Calu3 (cell line): ENCODE data around the gene CD109. TPM values are rescaled to one million over a fixed set of nuclear protein-coding genes. Genes with fewer than 3 reads are reported as not detected.

Experiments
- BruUV-seq: library from RNA; stranded (reverse); fragments of 400-500 nt; replicated peaks from 2 replicates; lab custom pipeline; 2021; lab: Mats Ljungman, UMichigan
- CTCF ChIA-PET: fragments of 300-600 bp; sonication (Branson Sonifier 250); formaldehyde crosslinking; loops from one replicate; lab custom pipeline; 2022; ENCODE audit warnings: antibody characterized with exemption; lab: Charles Lee
- DNase-seq: peaks from one replicate; pipeline ENCODE4 v3.0.0; 2022
- H3K27ac Mint-ChIP-seq: one replicate; pipeline ENCODE4 v1.8.0; 2022; ENCODE audit warnings: mixed read lengths; ENCODE audit not compliant: unreplicated experiment
- H3K27me3 Mint-ChIP-seq: one replicate; pipeline ENCODE4 v1.8.0; 2022; ENCODE audit warnings: mixed read lengths; ENCODE audit not compliant: unreplicated experiment
- H3K36me3 Mint-ChIP-seq: one replicate; pipeline ENCODE4 v1.8.0; 2022; ENCODE audit warnings: mild to moderate bottlenecking, moderate library complexity, mixed read lengths; ENCODE audit not compliant: insufficient read depth, unreplicated experiment
- H3K4me1 Mint-ChIP-seq: one replicate; pipeline ENCODE4 v1.8.0; 2022; ENCODE audit warnings: mild to moderate bottlenecking, low read depth, mixed read lengths; ENCODE audit not compliant: unreplicated experiment
- H3K4me3 Mint-ChIP-seq: one replicate; pipeline ENCODE4 v1.8.0; 2022; ENCODE audit warnings: mild to moderate bottlenecking, low read depth, moderate library complexity, mixed read lengths; ENCODE audit not compliant: unreplicated experiment
- H3K9me3 Mint-ChIP-seq: one replicate; pipeline ENCODE4 v1.8.0; 2022; ENCODE audit warnings: low read depth, mixed read lengths; ENCODE audit not compliant: unreplicated experiment
- intact Hi-C: fragments of 100-400 bp; cut with micrococcal nuclease; formaldehyde crosslinking; loops from one replicate; pipeline ENCODE4 v1.10.0; 2022; ENCODE audit not compliant: unreplicated experiment
- total RNA-seq: library from RNA; stranded (reverse); gene quantifications from 2 replicates; pipeline ENCODE4 v1.2.3, GENCODE V29; 2022
- TF ChIP-seq, protein P1 (sequence below): fragments of 200-600 bp; IDR thresholded peaks from one replicate; pipeline ENCODE4 v1.8.0; 2022; ENCODE audit warnings: antibody characterized with exemption; ENCODE audit not compliant: unreplicated experiment

CD109 gene
- total RNA-seq, 1 experiment from 2014 or later: 3.6 TPM

- Mint-ChIP-seq H3K36me3 (no peaks in the 10 kb centered on the region), H3K9me3 (no peaks in the 10 kb centered on the region), H3K27ac (no peak overlapping the region), H3K27me3 (no peaks in the 10 kb centered on the region), H3K4me1 (no peaks in the 10 kb centered on the region), H3K4me3 (no peak overlapping the region)
- intact Hi-C loops: no loop called here
- DNase-seq: peak; percentile 32
- CTCF ChIA-PET: interaction anchor here (0.6 to 1.1 kb wide), 3 partner anchors 19 to 1759 kb away, joined by 3 to 5 read pairs (median 3); no protein-coding TSS in a partner anchor
- BruUV-seq: no TSS peak
- TF ChIP-seq, protein P1, sequence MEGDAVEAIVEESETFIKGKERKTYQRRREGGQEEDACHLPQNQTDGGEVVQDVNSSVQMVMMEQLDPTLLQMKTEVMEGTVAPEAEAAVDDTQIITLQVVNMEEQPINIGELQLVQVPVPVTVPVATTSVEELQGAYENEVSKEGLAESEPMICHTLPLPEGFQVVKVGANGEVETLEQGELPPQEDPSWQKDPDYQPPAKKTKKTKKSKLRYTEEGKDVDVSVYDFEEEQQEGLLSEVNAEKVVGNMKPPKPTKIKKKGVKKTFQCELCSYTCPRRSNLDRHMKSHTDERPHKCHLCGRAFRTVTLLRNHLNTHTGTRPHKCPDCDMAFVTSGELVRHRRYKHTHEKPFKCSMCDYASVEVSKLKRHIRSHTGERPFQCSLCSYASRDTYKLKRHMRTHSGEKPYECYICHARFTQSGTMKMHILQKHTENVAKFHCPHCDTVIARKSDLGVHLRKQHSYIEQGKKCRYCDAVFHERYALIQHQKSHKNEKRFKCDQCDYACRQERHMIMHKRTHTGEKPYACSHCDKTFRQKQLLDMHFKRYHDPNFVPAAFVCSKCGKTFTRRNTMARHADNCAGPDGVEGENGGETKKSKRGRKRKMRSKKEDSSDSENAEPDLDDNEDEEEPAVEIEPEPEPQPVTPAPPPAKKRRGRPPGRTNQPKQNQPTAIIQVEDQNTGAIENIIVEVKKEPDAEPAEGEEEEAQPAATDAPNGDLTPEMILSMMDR: no peak
Observed at GRCh38 chr6:73704260-73704659, 8.3 kb downstream of the CD109 start.

- Mint-ChIP-seq H3K27ac (no peak overlapping the region), H3K36me3 (no peaks in the 10 kb centered on the region), H3K9me3 (no peaks in the 10 kb centered on the region), H3K4me3 (no peak overlapping the region), H3K27me3 (no peaks in the 10 kb centered on the region), H3K4me1 (no peaks in the 10 kb centered on the region)
- TF ChIP-seq, protein P1: no peak
- intact Hi-C loops: no loop called here
- no TSS peak for BruUV-seq
- no peak for DNase-seq
- CTCF ChIA-PET: interaction anchor here (1.1 kb wide), 1 partner anchor 1760 kb away, joined by 5 read pairs; no protein-coding TSS in a partner anchor
Observed at GRCh38 chr6:73704798-73705197, 8.8 kb downstream of the CD109 start.

DNA sequence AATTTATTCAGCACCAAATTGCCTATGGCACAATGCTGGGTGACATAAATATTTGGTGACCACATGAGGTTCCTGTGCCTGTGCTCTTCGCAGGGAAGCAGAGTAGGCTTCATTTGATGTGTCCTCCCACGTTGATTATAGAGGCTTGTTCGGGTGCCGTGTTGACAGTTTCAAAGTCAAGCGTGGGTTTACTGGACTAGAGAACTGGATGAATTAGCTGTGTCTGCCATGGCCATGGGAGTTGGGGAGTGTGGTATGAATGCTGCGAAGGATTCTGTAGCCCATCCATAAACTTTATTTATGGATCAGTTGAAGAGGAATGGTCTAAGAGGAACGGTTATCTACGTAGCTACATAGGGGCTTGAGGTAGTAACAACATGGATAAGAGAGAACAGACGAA is 11.0 kb downstream of the CD109 start:
- TF ChIP-seq, protein P1: no peak
- no TSS peak for BruUV-seq
- no peaks in the 10 kb centered on the region for H3K27me3 Mint-ChIP-seq
- H3K9me3 Mint-ChIP-seq: no peaks in the 10 kb centered on the region
- H3K27ac Mint-ChIP-seq: no peak overlapping the region
- intact Hi-C loops: no loop called here
- no peak overlapping the region for H3K4me3 Mint-ChIP-seq
- H3K4me1 Mint-ChIP-seq: peaks cover 11% of the 10 kb centered on the region
- CTCF ChIA-PET: no interaction called here
- no peaks in the 10 kb centered on the region for H3K36me3 Mint-ChIP-seq
- DNase-seq: no peak

GRCh38 chr6:73710470-73710869 is 14.5 kb downstream of the CD109 start:
- Mint-ChIP-seq H3K27me3 (no peaks in the 10 kb centered on the region), H3K27ac (no peak overlapping the region), H3K4me3 (no peak overlapping the region), H3K4me1 (peaks cover 25% of the 10 kb centered on the region), H3K9me3 (no peaks in the 10 kb centered on the region), H3K36me3 (no peaks in the 10 kb centered on the region)
- TF ChIP-seq, protein P1: no peak
- CTCF ChIA-PET: no interaction called here
- peak; percentile 66 for DNase-seq
- intact Hi-C loops: no loop called here
- BruUV-seq: no TSS peak
